Upper lobe of left lung (tissue), 6 donors: Measurements from ENCODE around the gene WFDC2. TPM values are rescaled to one million over a fixed set of nuclear protein-coding genes. Genes with fewer than 3 reads are reported as not detected.

Experiments
- ATAC-seq, 2 donors: fragments of 200-7000 bp; cut with Tn5 transposase; one replicate each; pipeline ENCODE4 v1.9.1; 2022; ENCODE audit warnings: mild to moderate bottlenecking in 2 of 2, moderate library complexity in 2 of 2; ENCODE audit not compliant: low FRiP score in 2 of 2
- DNase-seq, 2 donors: peaks; one replicate each; pipeline ENCODE4 v3.0.0-alpha.2; 2019 to 2020
- H3K27ac ChIP-seq, 4 donors: fragments of 200-600 bp; sonication (generic); one replicate each; pipeline ENCODE4 v1.5.1; 2016 to 2019
- H3K27me3 ChIP-seq, 4 donors: fragments of 200-600 bp; sonication (generic); one replicate each; pipeline ENCODE4 v1.5.1; 2017 to 2019
- H3K36me3 ChIP-seq, 4 donors: fragments of 200-600 bp; sonication (generic); one replicate each; pipeline ENCODE4 v1.5.1; 2016 to 2019
- H3K4me1 ChIP-seq, 4 donors: fragments of 200-600 bp; sonication (generic); one replicate each; pipeline ENCODE4 v1.5.1; 2018 to 2019
- H3K4me3 ChIP-seq, 4 donors: fragments of 200-600 bp; sonication (generic); one replicate each; pipeline ENCODE4 v1.5.1; 2017 to 2019; ENCODE audit warnings: mild to moderate bottlenecking in 2 of 4, moderate library complexity in 1 of 4
- H3K9me3 ChIP-seq, 4 donors: fragments of 200-600 bp; sonication (generic); one replicate each; pipeline ENCODE4 v1.5.1; 2018 to 2019
- CTCF ChIP-seq, 6 experiments: fragments of 450-650 bp in 4 of 6; fragments of 200-600 bp in 2 of 6; sonication (generic) in 2 of 6; IDR thresholded peaks; one replicate each; pipeline ENCODE4 v1.5.1; 2016 to 2019; ENCODE audit warnings: antibody characterized with exemption in 6 of 6
- EP300 ChIP-seq, 4 donors: sonication (generic); formaldehyde crosslinking; IDR thresholded peaks; one replicate each; pipeline ENCODE4 v1.5.1; 2017; ENCODE audit warnings: antibody characterized with exemption in 4 of 4, control low read depth in 2 of 4
- POLR2A ChIP-seq, 4 donors: fragments of 450-650 bp; IDR thresholded peaks; one replicate each; pipeline ENCODE4 v1.5.1; 2016 to 2017; ENCODE audit warnings: antibody characterized with exemption in 4 of 4, mild to moderate bottlenecking in 2 of 4
- POLR2AphosphoS5 ChIP-seq, 2 donors: sonication (generic); formaldehyde crosslinking; IDR thresholded peaks; one replicate each; pipeline ENCODE4 v1.5.1; 2017; ENCODE audit warnings: antibody characterized with exemption in 2 of 2
- WGBS, 2 donors: methylation state at CpG; one replicate each; pipeline ENCODE4 v1.1.5; 2017 to 2018; 5-methylcytosine and 5-hydroxymethylcytosine counted together
- total RNA-seq, 6 donors: library from RNA; depleted of rRNA in 4 of 6; stranded (reverse); fragments of >200 nt in 4 of 6; gene quantifications; one replicate each; pipeline versions ENCODE4 v1.1.0 to v1.2.1, GENCODE V29; 2016 to 2021
- donor health status: DM: no; HTN: no; CAD: no; lungs with moderate emphysema.
- donor health status: DM: no; HTN: yes; CAD: no; lungs with severe emphysema.

The WFDC2 gene
- total RNA-seq, 6 donors from 2014 or later, result 91.7 to 163 (median 135) TPM

- no peak for ATAC-seq
- no peaks in the 10 kb centered on the region for H3K9me3 ChIP-seq
- no peak overlapping the region for H3K4me3 ChIP-seq
- no peaks in the 10 kb centered on the region for H3K27me3 ChIP-seq
- H3K27ac ChIP-seq, result no peak overlapping the region
- TF ChIP-seq CTCF (IDR thresholded peaks at IDR 0.05) (no peak), POLR2A (IDR thresholded peaks at IDR 0.05) (no peak), EP300 (IDR thresholded peaks at IDR 0.05) (no peak), POLR2AphosphoS5 (IDR thresholded peaks at IDR 0.05) (no peak)
- DNase-seq, result no peak
- 77 to 88% methylated on average over 1 of the region's 1 CpG for WGBS, 2 donors
- H3K36me3 ChIP-seq, result no peaks in the 10 kb centered on the region
- H3K4me1 ChIP-seq, result peaks cover 0 to 6% (median 4%) of the 10 kb centered on the region in 4 donors
These were observed 27.8 kb upstream of the WFDC2 start for GRCh38 chr20:45441746-45442145.

- no peak for TF ChIP-seq EP300 (IDR thresholded peaks at IDR 0.05)
- TF ChIP-seq CTCF (IDR thresholded peaks at IDR 0.05), result no peak
- no peak for TF ChIP-seq POLR2A (IDR thresholded peaks at IDR 0.05)
- no peak for TF ChIP-seq POLR2AphosphoS5 (IDR thresholded peaks at IDR 0.05)
- H3K27ac ChIP-seq, result no peak overlapping the region
- DNase-seq, result no peak
- no peaks in the 10 kb centered on the region for H3K36me3 ChIP-seq
- H3K4me1 ChIP-seq, result no peaks in the 10 kb centered on the region
- H3K4me3 ChIP-seq, result no peak overlapping the region
- ATAC-seq, result no peak
- no peaks in the 10 kb centered on the region for H3K27me3 ChIP-seq
- no peaks in the 10 kb centered on the region for H3K9me3 ChIP-seq
These were observed 25.5 kb upstream of the WFDC2 start for GRCh38 chr20:45444050-45444449.

- DNase-seq, result no peak
- Histone ChIP-seq H3K27ac (no peak overlapping the region), H3K9me3 (no peaks in the 10 kb centered on the region), H3K4me1 (no peaks in the 10 kb centered on the region), H3K36me3 (no peaks in the 10 kb centered on the region), H3K4me3 (no peak overlapping the region), H3K27me3 (no peaks in the 10 kb centered on the region)
- ATAC-seq, result no peak
- TF ChIP-seq EP300 (IDR thresholded peaks at IDR 0.05) (no peak), POLR2AphosphoS5 (IDR thresholded peaks at IDR 0.05) (no peak), POLR2A (IDR thresholded peaks at IDR 0.05) (no peak), CTCF (IDR thresholded peaks at IDR 0.05) (peak in 5 of 6 experiments; percentile 25 to 42 (median 36))
- WGBS, 2 donors, result 66 to 75% methylated on average over 7 of the region's 7 CpGs
These were observed 23.6 kb upstream of the WFDC2 start for GRCh38 chr20:45445805-45446562.

- WGBS, 2 donors, result 54 to 59% methylated on average over 6 of the region's 6 CpGs
- Histone ChIP-seq H3K27me3 (no peaks in the 10 kb centered on the region), H3K27ac (no peak overlapping the region), H3K36me3 (no peaks in the 10 kb centered on the region), H3K4me3 (no peak overlapping the region), H3K4me1 (peaks cover 0 to 9% (median 0%) of the 10 kb centered on the region in 4 donors), H3K9me3 (no peaks in the 10 kb centered on the region)
- no peak for DNase-seq
- no peak for TF ChIP-seq CTCF (IDR thresholded peaks at IDR 0.05)
- TF ChIP-seq EP300 (IDR thresholded peaks at IDR 0.05), result no peak
- no peak for TF ChIP-seq POLR2AphosphoS5 (IDR thresholded peaks at IDR 0.05)
- TF ChIP-seq POLR2A (IDR thresholded peaks at IDR 0.05), result no peak
- ATAC-seq, result no peak
These were observed 21.3 kb upstream of the WFDC2 start for GRCh38 chr20:45448270-45448669.

DNA sequence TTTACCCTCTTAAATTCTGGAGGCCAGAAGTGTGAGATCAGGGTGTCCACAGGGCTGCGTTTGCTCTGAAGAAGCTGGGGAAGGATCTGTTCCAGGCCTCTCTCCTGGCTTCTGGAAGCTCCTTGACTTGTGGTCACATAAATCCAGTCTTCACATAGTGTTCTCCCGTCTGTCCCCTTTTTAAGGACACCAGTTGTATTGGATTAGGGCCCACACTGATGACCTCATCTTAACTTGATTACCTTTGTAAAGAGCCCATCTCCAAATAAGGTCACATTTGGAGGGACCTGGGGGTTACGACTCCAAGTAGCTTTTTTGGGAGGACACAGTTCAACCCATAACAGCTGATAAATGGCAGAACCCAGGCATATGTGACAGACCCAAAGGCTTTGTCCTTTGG is 20.0 kb upstream of the WFDC2 start:
- WGBS, 2 donors, result 70 to 79% methylated on average over 3 of the region's 3 CpGs
- ATAC-seq (no peak), DNase-seq (peak in 1 of 2 donors; percentile 47)
- TF ChIP-seq EP300 (IDR thresholded peaks at IDR 0.05), result peak in 1 of 4 donors; percentile 83
- TF ChIP-seq CTCF (IDR thresholded peaks at IDR 0.05), result no peak
- no peak for TF ChIP-seq POLR2A (IDR thresholded peaks at IDR 0.05)
- no peak for TF ChIP-seq POLR2AphosphoS5 (IDR thresholded peaks at IDR 0.05)
- Histone ChIP-seq H3K27me3 (no peaks in the 10 kb centered on the region), H3K27ac (peak overlapping the region in 2 of 4 donors; percentile 36 to 42), H3K36me3 (no peaks in the 10 kb centered on the region), H3K4me1 (peaks cover 0 to 14% (median 0%) of the 10 kb centered on the region in 4 donors), H3K9me3 (no peaks in the 10 kb centered on the region), H3K4me3 (no peak overlapping the region)
